GM21619 (cell line): ENCODE data around the gene KDSR.

Experiments used
- ATAC-seq: cut with Tn5 transposase; IDR thresholded peaks from one replicate; pipeline ENCODE4 v1.9.1; 2021; ENCODE audit not compliant: unreplicated experiment

KDSR gene

DNA sequence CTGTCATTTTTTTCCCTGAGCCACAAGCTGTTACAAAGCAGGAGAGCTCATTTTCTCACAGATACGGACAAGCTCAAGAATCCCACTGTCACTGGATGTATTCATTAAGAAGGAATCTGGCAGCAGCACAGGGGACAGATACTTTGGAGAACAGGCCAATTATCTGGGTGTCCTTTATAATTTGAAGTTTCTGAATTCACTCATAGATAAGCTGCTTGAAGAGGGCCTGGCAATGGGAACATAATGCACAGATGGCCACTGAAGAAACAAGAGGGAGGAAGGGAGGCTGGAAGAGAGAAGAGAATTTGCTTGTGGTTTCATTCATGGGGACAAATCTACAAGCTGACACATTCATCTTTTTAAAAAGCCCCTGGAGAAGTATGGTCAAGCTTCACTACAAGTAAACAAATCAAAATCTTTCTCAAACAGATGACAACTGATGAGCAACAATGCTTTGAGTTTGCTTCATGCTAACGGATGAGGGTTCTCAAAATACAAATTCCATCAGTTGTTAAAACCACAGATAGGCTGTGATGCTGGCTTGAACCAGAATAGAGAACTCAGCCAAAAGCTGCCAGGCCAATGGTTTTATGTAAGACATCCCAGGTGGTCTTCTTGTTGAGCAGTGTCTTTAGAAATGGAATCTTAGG, 59.3 kb downstream of the KDSR start:
- ATAC-seq: no peak

DNA sequence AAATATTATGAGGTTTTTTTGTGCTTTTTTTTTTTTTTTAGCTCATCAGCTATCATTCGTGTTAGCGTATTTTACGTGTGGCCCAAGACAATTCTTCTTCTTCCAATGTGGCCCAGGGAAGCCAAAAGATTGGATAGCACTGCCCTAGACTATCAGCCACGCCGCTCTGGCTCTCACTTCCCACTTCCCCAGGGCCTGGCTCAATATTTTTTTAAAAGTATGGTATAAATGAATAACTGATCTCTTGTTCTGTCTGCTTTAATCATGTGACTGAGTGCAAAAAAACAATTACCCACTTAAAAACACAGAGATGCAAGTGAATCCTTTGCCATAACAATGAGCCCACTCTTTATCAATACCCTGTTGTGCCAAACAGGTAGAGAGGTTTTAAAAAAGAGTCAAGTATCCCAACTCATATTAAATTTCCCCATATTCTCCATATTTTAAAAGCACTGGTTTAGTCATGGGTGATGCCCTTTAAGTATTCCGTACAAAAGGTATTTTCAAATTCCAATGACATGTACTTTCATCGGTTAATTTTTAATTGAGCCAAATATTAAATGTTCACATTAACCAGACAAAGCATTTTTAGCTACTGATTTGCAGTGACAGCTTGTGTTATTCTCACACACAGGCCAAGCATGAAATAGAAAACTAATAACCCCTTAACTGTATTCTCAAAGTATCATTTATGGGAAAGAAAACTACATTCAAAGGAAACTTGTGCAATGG, 60.0 kb downstream of the KDSR start:
- no peak for ATAC-seq

DNA sequence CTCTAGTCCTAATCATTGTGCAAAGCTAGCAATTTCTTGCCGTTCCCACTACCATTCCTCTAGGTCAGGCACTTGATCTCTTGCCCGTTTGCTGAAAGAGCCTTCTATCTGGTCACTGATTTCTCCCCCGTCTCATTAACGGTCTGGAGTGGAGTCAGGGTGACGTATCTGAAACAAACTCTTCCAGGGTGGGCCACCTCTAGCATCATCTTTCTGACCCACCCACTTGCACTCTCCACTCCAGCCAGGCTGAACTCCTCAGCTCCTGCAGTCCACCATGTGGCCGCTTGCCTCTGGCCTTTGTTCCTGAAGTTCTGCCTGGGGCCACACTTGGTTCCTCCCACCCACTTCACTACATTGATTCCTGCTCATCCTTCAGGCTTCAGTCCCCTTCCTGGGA, 60.8 kb downstream of the KDSR start:
- no peak for ATAC-seq

DNA sequence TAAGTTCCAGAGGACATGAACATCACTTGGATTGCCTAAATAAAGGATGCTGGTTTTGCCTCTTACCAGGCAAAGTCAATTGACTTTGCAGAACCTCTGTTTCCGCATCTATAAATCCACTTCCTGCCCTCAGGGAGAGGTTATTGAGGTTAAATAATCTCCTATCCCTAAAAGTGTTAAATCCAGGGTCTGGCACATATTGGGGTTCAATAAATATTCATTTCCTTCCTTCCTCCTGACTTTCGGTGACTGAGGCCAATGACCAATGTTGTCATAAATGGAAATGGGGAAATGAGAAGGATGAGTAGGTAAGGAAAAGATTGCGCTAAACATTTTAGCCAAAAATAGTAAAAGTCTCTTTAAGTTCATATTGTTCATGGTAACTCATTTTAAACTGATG, 63.5 kb downstream of the KDSR start:
- no peak for ATAC-seq

DNA sequence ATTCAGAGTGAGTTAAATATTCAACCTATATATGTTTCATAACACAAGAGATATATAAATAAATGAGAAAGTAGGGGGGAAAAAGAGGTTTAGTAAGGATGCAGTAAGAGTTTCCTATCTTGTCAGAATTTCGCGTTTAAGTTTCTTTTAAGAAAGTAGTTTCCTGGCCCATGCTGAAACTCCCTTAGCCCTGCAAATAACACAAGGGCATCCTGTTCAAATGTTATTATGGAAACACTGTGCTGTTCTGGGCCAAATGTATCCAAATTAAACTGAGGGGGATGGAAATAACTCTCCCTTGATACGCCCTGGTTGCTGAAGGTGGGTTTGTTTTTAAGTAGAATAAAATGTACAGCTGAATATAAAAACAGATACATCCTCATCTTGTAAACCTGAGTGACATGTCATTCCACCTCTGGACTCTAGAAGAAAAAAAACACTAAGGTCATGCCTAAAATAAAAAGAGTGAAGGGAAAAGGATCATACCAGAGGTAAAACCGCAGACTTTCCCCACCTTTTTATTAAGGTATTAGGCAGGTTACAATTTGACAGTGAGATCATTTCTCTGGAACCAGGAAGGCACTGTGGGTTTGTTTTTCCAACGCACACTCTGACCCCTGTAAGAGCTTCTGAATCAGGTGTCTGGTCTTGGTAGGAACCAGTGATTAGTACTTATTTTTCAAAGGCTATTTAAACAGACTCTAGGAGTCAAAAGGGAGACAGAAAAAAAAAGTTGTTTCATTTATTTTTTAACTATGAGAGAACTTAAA, 64.2 kb downstream of the KDSR start:
- ATAC-seq: no peak

DNA sequence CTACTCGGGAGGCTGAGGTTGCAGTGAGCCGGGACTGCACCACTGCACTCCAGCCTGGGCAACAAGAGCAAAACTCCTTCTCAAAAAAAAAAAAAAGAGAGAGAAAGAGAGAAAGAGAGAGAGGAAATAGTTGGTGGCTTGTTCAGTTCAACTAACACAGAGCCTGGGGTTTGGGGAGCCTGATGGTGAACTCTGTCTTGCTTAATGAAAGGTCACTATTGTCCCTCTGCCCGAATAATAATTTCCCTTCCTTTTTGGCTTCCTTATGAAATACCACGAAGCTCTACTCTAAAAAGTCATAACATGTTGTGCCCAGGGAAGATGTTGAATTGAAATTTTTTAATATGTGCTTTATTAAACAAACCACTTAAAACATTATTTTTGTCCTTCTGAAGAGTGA, 64.8 kb downstream of the KDSR start:
- no peak for ATAC-seq

DNA sequence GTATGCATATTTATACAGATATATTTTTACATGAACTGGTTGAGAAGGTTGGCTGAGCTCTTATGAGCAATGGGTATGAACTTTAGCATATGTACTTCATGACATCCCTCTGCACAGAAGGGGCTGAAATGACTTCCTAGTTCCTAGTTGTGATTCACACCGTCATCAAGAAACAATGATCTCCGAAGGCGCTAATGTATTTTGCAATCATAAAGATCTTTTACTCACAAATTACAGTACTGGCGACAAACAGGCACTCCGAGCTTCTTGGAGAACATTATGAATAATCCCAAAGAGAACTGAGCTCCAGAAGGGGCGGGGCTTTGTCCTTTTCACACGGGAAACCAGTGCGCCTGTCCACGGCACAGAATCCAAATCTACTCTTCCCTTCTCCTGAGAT, 65.6 kb downstream of the KDSR start:
- no peak for ATAC-seq

DNA sequence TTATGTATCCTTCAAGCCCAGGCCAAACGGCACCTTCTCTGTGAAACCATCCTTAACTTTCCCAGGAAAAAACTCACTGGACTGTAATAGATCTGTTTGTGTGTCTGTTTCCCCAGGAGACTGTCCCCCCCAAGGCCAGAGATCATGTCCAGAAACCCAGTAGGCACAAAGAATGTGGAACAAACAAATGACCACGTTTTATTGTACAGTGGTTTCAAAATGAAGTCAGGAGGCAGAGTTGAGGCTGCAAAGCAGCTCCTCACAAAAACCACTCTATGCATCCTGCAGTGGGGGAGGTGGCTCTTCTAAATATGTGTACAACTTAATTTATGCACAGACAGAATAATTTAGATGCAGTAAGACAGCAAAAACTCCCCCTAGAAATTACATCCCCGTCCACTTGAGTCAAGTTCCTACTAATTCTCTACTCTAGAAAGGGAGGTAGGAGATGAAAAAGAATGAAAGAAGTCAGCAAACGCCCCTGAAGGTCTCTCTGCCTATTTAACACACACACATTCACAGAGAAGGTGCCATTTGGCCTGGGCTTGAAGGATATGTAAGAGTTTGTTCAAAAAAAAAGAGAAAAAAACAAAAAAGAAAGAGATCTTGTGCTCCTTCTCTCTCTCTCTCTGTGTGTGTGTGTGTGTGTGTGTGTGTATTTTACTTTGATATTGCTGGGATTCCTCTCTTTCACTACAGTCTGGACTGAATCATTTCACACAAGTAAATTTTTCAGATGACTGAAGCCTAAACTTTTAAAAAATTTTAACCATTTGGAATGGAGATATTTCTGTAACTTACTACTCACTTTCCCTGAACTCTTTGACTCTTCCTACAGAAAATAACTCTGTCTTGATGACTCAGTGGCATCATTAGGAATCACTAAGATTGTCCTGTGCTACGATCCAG, 66.9 kb downstream of the KDSR start:
- peak; percentile 69 for ATAC-seq

DNA sequence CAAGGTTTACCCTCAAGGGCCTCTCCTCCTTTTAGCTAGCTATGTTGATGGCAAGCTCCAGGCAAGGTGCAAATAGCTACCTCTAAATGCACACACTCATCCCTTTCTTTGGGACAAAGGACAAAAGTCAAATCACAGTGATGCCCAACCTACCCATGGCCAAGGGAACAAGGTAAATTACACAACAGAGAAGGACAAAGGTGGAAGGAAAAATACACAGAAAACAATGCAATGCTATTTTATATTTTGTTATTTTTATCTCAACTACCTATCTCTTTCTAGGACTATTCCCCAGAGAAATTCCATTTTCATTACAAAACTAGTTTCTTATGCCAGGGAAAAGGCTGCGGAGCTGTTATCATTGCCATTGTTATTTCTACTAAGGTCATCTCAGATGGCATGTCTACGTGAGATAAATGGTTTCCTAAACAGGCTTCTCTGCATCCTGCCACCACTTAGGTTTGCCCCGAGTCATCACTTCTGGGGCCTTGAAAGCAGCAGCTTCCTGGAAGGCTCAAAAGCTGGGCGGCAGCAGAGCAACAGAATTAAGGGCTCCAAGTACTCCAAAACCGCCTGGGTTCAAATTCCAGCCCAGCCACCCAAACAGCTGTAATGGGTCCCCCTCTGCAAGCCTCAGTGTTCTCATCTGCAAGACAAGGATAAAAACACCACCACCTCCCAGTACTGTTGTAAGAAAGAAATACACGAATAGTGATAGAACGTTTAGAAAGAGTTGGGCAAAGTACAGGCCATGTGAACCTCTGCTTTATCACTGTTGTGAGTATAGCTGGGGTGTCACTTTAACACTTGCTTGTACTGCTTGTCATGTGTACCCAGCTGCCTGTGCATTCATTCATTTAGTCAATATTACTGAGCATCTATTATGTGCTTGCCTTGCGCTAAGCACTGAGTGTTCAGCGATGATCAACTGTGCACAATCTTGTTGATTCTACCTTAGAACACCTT, 68.3 kb downstream of the KDSR start:
- no peak for ATAC-seq

DNA sequence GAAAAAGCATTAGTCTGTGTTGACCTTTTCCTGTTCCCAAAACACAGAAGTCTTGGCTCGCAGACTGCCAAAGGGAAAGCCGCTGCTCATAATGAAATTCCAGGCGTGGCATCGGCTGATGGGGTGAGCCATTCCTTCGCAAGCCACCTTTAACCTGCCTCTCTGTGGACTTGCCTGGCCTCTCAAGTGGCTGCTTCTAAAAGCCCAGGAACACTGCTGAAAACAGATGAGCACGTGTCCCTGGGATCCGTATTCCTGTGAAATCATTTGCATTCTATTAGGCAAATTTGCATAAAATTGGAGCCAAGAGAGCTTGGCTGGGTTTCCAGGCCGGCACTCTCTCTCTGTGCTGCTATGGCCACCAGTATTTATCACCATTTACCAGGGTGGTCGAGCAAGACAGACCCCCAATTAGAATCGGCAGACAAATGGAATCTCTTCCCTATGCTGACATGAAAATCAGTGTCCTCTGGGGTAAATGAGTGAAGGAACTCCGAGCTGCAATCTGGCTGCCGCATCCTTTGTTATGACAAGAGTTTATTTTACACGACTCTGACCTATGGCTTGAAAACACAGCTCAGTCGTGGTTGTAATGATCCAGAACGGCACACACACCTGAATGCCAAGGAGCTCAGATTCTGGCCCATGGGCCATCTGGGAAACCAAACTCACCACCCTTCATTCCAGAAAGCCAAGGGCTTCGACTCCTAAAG, 69.2 kb downstream of the KDSR start:
- ATAC-seq: no peak

DNA sequence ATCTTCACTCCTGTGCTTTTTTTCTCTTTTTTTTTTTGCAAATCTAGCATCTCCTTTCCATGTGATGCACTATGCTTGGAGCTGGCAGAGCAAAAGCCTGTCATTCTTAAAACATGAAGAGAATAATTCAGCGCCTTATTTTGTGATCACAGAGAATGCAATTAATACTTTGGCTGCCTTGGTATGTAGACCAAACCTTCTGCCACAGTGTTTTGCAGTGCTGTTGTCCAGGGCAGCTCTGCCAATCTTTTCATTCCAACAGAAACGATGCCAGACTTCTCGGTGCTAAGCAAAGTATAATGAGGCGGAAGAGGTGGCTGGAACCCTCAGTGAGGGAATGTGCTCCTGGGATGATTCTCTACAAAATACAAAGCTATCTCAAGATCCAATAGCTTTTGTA, 73.1 kb downstream of the KDSR start:
- no peak for ATAC-seq

DNA sequence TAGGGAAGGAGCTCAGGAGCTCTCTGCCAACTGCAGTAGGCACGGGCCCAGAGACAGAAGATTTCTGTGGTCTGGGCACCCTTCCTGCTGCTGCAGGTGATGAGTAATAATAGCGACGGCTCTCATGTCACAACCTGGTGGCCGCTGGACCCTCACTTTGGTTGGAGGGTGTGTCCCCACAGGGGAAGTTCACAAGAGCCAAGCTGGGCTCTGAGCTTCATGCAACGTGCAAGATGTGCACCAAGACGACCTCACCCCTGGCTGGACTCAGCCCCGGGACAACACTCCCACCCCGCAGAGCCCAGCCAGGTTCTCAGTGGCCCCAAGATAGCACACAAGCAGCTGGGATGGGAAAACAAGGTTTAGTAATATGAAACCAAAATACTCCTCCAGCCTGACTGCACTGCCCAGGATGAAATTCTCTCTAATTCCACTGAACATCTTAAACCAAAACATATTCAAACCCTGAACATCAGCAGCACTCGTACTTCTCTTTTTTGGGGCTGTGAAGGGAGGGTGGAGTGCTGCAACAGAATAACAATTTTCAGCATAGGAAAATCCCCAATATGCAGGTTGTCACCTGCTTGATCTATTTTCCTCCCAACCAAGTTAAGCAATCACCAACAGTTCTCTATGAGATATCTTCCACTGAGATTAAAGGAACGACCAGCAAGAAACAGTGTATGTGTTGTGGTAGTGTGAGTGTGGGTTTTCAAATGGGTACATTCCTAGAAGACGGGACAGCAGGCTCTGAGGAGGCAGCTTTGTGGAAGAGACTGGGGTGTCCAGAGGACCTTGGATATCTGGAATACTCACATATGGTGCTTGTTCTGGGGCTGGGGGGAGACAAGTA, 73.9 kb downstream of the KDSR start:
- ATAC-seq: peak; percentile 59

DNA sequence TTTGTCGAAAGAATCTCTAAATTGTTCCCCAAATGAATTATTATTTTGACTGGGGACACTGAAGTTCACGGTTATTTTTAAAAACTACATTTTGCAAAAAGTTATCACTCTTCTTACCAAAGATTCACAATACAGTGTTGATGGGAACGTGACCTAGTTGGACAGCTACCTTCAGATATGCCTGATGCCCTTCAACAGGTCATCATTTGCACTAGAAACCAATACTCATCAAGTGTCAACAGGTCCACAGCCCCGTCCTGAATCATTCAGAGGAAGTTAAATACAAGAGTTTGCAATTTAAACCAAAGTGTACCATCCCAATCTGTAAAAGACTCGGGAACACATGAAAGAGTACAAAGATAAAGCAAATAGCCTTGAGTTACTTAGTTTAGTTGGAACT, 75.7 kb downstream of the KDSR start:
- no peak for ATAC-seq

DNA sequence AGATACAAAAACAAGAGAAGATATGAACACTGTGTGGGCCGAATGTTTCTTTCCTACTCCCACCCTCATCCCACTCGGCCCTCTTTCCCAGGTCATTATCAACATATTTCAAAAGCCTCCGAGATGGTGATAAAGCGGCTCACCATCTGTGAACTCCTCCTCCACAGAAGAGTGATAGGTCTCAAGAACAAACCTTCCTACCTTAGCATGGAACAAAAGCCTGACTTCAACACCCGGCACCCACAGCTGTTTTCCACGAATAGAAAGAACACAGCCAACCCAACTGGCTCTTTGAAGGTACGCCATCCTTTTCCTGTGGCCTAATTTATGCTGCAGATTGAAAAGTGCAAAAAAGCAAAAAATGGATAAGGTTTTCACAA, 76.2 kb downstream of the KDSR start:
- ATAC-seq: no peak

DNA sequence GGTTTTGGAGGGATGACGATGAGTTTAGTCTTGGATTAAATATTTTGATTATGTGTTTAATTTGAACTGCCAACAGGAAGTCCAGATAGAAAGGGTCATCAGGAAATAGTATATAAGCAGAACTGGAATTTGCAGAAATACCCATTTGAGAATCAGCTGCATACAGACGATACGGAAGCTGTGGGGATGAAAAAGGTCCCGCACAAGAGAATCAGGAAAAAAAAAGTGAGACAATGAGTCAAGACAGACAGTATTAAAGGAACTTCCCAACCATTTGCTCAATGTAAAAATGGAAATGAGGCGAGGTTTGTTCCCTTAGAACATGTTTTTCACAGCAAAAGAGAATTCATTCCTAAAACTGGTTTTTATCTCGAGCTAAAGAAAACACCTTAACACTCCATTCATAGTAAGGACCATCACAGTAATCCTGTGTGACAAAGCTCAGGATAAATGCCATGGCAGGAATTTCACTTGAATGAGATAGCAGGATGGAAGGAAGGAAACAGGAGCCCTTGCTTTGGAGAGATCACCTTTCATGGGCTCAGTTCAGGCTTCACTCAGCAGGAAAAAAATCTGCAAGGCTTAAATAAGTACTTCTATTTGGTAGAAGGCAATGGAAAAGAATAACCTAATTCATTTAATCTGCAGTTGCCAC, 76.7 kb downstream of the KDSR start:
- no peak for ATAC-seq

DNA sequence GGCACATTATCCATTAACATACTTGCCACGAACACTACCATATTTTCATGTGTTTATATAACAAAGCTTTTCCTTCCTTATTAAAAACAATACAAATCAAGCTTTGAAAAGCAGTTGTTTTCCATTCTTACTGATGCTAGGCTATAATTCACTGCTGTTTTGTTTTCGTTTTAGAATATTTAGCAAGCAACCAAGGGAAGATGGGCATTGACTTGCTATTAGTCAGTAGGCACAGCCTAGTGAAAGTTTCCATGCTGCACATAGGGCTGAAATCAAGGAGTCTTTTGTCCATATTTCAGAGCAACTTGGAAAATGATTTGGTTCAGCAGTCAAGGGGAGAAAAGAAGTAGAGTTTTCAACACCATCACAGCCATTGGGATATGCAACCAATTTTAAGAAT, 78.7 kb downstream of the KDSR start:
- no peak for ATAC-seq

DNA sequence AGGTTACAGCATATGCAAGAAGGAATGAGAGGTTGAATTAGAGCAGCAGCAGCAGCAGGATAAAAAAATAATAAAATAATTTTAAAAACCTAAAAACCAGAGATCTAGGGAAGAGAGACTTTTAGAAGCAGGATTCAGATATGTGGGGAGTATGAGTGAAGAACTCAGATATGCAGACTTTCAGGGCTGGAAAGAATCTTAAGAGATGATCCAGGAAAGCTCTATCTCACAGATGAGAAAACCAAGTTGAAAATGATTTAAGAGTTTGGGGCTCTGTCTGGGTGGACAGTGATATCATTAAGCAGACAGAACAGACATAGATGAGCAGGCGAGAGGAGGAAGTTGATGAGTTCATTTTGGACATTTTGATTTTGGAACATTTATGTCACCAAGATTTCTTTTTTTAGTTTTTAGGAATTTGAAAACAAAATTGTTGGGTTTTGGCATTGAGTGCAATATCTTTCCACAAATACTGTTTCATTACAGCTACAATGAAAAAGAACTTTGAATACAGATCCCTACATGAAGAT, 79.2 kb downstream of the KDSR start:
- ATAC-seq: no peak

DNA sequence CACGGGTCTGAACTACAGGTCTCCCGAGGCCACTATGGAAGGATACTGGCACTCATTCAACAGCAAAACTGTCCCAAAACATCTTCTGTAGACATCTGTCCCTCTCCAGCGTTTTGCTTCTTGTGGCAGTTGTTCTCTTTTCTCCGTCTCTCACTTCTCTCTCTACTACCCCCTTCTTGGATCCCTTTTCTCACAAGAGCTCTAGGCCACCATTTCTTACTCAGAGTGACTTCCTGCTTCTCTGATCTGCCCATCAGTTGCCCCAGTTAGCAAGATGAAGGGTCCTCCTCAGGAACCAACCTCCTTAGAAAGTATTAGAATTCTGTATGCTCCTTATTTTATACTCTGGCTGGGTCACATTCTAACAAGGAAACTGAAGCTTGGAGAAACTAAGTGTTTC, 80.1 kb downstream of the KDSR start:
- no peak for ATAC-seq
